K562 (cell line): Measurements from ENCODE around the gene EPHA2. TPM values are rescaled to one million over a fixed set of nuclear protein-coding genes. Genes with fewer than 3 reads are reported as not detected.

Experiments used
- BDP1 ChIP-seq: IDR thresholded peaks from 3 replicates; pipeline ENCODE4 v1.6.1; 2011; ENCODE audit not compliant: insufficient read length, insufficient read depth
- BRD9 ChIP-seq: fragments of 450-650 bp; IDR thresholded peaks from 2 replicates; pipeline ENCODE4 v1.6.1; 2018; ENCODE audit warnings: low read depth; ENCODE audit not compliant: partially characterized antibody
- CHD2 ChIP-seq: IDR thresholded peaks from 2 replicates; pipeline ENCODE4 v1.6.1; 2011; ENCODE audit warnings: low read depth, low read length
- CXXC5 ChIP-seq: fragments of 250-450 bp; sonication (Bioruptor Pico); IDR thresholded peaks from 2 replicates; pipeline ENCODE4 v1.8.0; 2022; ENCODE audit warnings: inconsistent platforms, mild to moderate bottlenecking, moderate library complexity
- DDX20 ChIP-seq: fragments of 450-650 bp; IDR thresholded peaks from 2 replicates; pipeline ENCODE4 v1.6.1; 2016; ENCODE audit warnings: missing genetic modification characterization, low read depth, mild to moderate bottlenecking, missing compliant biosample characterization, moderate library complexity
- E2F1 ChIP-seq: sonication (generic); formaldehyde crosslinking; IDR thresholded peaks from 2 replicates; pipeline ENCODE4 v1.8.1; 2023; ENCODE audit warnings: mild to moderate bottlenecking, missing genetic modification reagents, moderate library complexity
- FOXA3 ChIP-seq, 2 experiments: fragments of 450-650 bp in 1 of 2; sonication (generic) in 1 of 2; formaldehyde crosslinking; IDR thresholded peaks in 1 of 2; conservative IDR thresholded peaks in 1 of 2; 2 replicates each; pipeline versions ENCODE4 v1.4.0 to v1.8.0; 2020 to 2022; ENCODE audit warnings: mild to moderate bottlenecking in 2 of 2, missing genetic modification reagents in 1 of 2
- GATAD2A ChIP-seq: fragments of 450-650 bp; IDR thresholded peaks from 2 replicates; pipeline ENCODE4 v1.6.1; 2017
- HCFC1 ChIP-seq: IDR thresholded peaks from 2 replicates; pipeline ENCODE4 v1.6.1; 2012; ENCODE audit warnings: low read depth, low read length, improper control_type of control experiment
- JUNB ChIP-seq: fragments of 450-650 bp; formaldehyde crosslinking; conservative IDR thresholded peaks from 2 replicates; pipeline ENCODE4 v1.4.0; 2020; ENCODE audit warnings: mild to moderate bottlenecking
- KDM2B ChIP-seq: fragments of 250-450 bp; sonication (Bioruptor Pico); IDR thresholded peaks from 2 replicates; pipeline ENCODE4 v1.8.0; 2021; ENCODE audit warnings: mild to moderate bottlenecking, moderate library complexity
- KDM5B ChIP-seq: fragments of 200-600 bp; sonication (generic); IDR thresholded peaks from 2 replicates; pipeline ENCODE4 v1.6.1; 2012; ENCODE audit warnings: low read depth, mild to moderate bottlenecking, moderate library complexity, low read length, control low read depth, inconsistent platforms; ENCODE audit not compliant: insufficient replicate concordance
- L3MBTL2 ChIP-seq: fragments of 450-650 bp; IDR thresholded peaks from 2 replicates; pipeline ENCODE4 v1.6.1; 2016; ENCODE audit warnings: mild to moderate bottlenecking, moderate library complexity
- LCOR ChIP-seq: sonication (generic); formaldehyde crosslinking; IDR thresholded peaks from 2 replicates; pipeline ENCODE4 v1.8.0; 2022; ENCODE audit warnings: mild to moderate bottlenecking, missing genetic modification reagents
- MAFG ChIP-seq: fragments of 450-650 bp; conservative IDR thresholded peaks from 2 replicates; pipeline ENCODE4 v1.6.1; 2016; ENCODE audit warnings: missing genetic modification characterization, missing compliant biosample characterization
- NFATC3 ChIP-seq: fragments of 450-650 bp; IDR thresholded peaks from 2 replicates; pipeline ENCODE4 v1.6.1; 2017; ENCODE audit warnings: mild to moderate bottlenecking
- OTX1 ChIP-seq: fragments of 450-650 bp; formaldehyde crosslinking; IDR thresholded peaks from 2 replicates; pipeline ENCODE4 v1.4.0; 2022; ENCODE audit warnings: mild to moderate bottlenecking
- PURB ChIP-seq: sonication (generic); formaldehyde crosslinking; IDR thresholded peaks from 2 replicates; pipeline ENCODE4 v1.9.0; 2021; ENCODE audit warnings: low read depth, mild to moderate bottlenecking, missing genetic modification reagents
- RAD51 ChIP-seq: fragments of 450-650 bp; IDR thresholded peaks from 2 replicates; pipeline ENCODE4 v1.7.1; 2016; ENCODE audit warnings: low read depth, mild to moderate bottlenecking, borderline replicate concordance
- RFX5 ChIP-seq: IDR thresholded peaks from 2 replicates; pipeline ENCODE4 v1.6.1; 2011; ENCODE audit warnings: low read depth, mild to moderate bottlenecking, improper control_type of control experiment, low read length
- RFX7 ChIP-seq: fragments of 250-450 bp; sonication (Bioruptor Pico); IDR thresholded peaks from 2 replicates; pipeline ENCODE4 v1.5.1; 2021; ENCODE audit warnings: mild to moderate bottlenecking
- TAF15 ChIP-seq: fragments of 200-400 bp; formaldehyde crosslinking; IDR thresholded peaks from 2 replicates; pipeline ENCODE4 v1.6.1; 2017; ENCODE audit warnings: mild to moderate bottlenecking, low read depth, low read length, moderate library complexity
- TCF7 ChIP-seq: sonication (generic); IDR thresholded peaks from 2 replicates; pipeline ENCODE4 v1.6.1; 2016; ENCODE audit warnings: antibody characterized with exemption, borderline replicate concordance
- U2AF2 ChIP-seq: fragments of 200-400 bp; formaldehyde crosslinking; optimal IDR thresholded peaks from 2 replicates; pipeline ENCODE3; 2017; ENCODE audit warnings: low read depth, mild to moderate bottlenecking, low read length
- ZBTB1 ChIP-seq: sonication (generic); formaldehyde crosslinking; IDR thresholded peaks from 2 replicates; pipeline ENCODE4 v1.8.1; 2023; ENCODE audit warnings: missing genetic modification reagents, low read depth, mild to moderate bottlenecking, borderline replicate concordance
- ZFX ChIP-seq: sonication (generic); formaldehyde crosslinking; IDR thresholded peaks from 2 replicates; pipeline ENCODE4 v1.8.0; 2022; ENCODE audit warnings: mild to moderate bottlenecking, missing genetic modification reagents, moderate library complexity
- ZNF24 ChIP-seq: fragments of 450-650 bp; IDR thresholded peaks from 2 replicates; pipeline ENCODE4 v1.6.1; 2016
- polyA plus RNA-seq, 8 experiments: library from polyadenylated mRNA; depleted of rRNA in 4 of 8; stranded (reverse) in 5 of 8; unstranded in 3 of 8; fragments of >200 nt; fragmentation: Nextera tagmentation in 2 of 8; fragmentation: Illumina TruSeq in 1 of 8; extraction: Ambion mirVana in 2 of 8; extraction: Trizol in 1 of 8; gene quantifications; 2 replicates each; pipeline versions ENCODE4 v1.2.1 to v1.2.3, GENCODE V29; 2011 to 2014; ENCODE audit warnings: inconsistent platforms in 1 of 8, missing spikeins in 1 of 8
- total RNA-seq, 7 experiments: library from RNA; depleted of rRNA in 6 of 7; stranded (reverse); fragments of >200 nt in 6 of 7; fragmentation: Illumina TruSeq in 2 of 7; extraction: Trizol in 2 of 7; gene quantifications; 2 replicates each; pipeline versions ENCODE4 v1.2.1 to v1.2.3, GENCODE V29; 2011 to 2021; ENCODE audit warnings: low replicate concordance in 1 of 7
- TF ChIP-seq, protein P1 (sequence below): IDR thresholded peaks from 2 replicates; pipeline ENCODE4 v1.6.1; 2014; ENCODE audit warnings: antibody characterized with exemption
- TF ChIP-seq, protein P2 (sequence below): fragments of 250-450 bp; sonication (Bioruptor Pico); IDR thresholded peaks from 2 replicates; pipeline ENCODE4 v1.4.0; 2020

Gene EPHA2
- total and polyA plus RNA-seq, 9 of the 15 experiments (the other 6 are each of a cell fraction or from before 2014, with no cell fraction given): 0.04 to 0.40 (median 0.07) TPM; not detected in 4

- TF ChIP-seq L3MBTL2 (peak; percentile 33; the same call in 1 of the 2 replicates), BDP1 (no peak), CXXC5 (CRISPR knock-in tag) (peak; percentile 57), U2AF2 (no peak), ZFX (CRISPR knock-in tag) (no peak), KDM2B (CRISPR knock-in tag) (no peak), PURB (CRISPR knock-in tag) (no peak), ZBTB1 (CRISPR knock-in tag) (no peak), LCOR (CRISPR knock-in tag) (no peak), E2F1 (CRISPR knock-in tag) (no peak), KDM5B (no peak), DDX20 (tag) (no peak), HCFC1 (no peak), RFX7 (no peak), NFATC3 (no peak), BRD9 (peak; percentile 80), FOXA3 (CRISPR knock-in tag; conservative IDR thresholded peaks at IDR 0.05 in 1 of 2, IDR thresholded peaks at IDR 0.05 in 1 of 2) (0 out of 4 replicates have a peak, but pooled peaks of 1 of the 2 experiments have one; percentile 54), TAF15 (no peak), OTX1 (no peak), CHD2 (no peak), RAD51 (no peak), TCF7 (no peak), RFX5 (no peak), ZNF24 (no peak), MAFG (tag) (peak; percentile 52; the same call in 1 of the 2 replicates), GATAD2A (no peak), JUNB (CRISPR knock-in tag) (no peak)
- TF ChIP-seq, protein P1, sequence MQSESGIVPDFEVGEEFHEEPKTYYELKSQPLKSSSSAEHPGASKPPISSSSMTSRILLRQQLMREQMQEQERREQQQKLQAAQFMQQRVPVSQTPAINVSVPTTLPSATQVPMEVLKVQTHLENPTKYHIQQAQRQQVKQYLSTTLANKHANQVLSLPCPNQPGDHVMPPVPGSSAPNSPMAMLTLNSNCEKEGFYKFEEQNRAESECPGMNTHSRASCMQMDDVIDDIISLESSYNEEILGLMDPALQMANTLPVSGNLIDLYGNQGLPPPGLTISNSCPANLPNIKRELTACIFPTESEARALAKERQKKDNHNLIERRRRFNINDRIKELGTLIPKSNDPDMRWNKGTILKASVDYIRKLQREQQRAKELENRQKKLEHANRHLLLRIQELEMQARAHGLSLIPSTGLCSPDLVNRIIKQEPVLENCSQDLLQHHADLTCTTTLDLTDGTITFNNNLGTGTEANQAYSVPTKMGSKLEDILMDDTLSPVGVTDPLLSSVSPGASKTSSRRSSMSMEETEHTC: no peak
- TF ChIP-seq, protein P2, sequence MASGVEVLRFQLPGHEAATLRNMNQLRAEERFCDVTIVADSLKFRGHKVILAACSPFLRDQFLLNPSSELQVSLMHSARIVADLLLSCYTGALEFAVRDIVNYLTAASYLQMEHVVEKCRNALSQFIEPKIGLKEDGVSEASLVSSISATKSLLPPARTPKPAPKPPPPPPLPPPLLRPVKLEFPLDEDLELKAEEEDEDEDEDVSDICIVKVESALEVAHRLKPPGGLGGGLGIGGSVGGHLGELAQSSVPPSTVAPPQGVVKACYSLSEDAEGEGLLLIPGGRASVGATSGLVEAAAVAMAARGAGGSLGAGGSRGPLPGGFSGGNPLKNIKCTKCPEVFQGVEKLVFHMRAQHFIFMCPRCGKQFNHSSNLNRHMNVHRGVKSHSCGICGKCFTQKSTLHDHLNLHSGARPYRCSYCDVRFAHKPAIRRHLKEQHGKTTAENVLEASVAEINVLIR: no peak
Observed at GRCh38 chr1:16145662-16146278, 10.1 kb downstream of the EPHA2 start (continued).
